Prostate gland (tissue), 2 donors: ENCODE data around the gene FOS. TPM values are rescaled to one million over a fixed set of nuclear protein-coding genes. Genes with fewer than 3 reads are reported as not detected.

ENCODE experiments used
- DNase-seq: peaks from one replicate; pipeline ENCODE4 v3.0.0-alpha.2; 2019; ENCODE audit warnings: low spot score
- H3K27ac ChIP-seq, 2 donors: fragments of 200-600 bp; sonication (generic); 2 replicates each; pipeline ENCODE4 v1.5.1; 2017 to 2019
- H3K27me3 ChIP-seq: fragments of 200-600 bp; sonication (generic); replicated peaks from 2 replicates; pipeline ENCODE4 v1.5.1; 2019; ENCODE audit not compliant: insufficient read depth
- H3K36me3 ChIP-seq, 2 donors: fragments of 200-600 bp; sonication (generic); 1 replicate in 1 of 2; 2 replicates in 1 of 2; pipeline versions ENCODE4 v1.5.1 to v1.8.1; 2017 to 2019
- H3K4me1 ChIP-seq: fragments of 200-600 bp; sonication (generic); replicated peaks from 2 replicates; pipeline ENCODE4 v1.5.1; 2019
- H3K4me3 ChIP-seq, 2 donors: fragments of 200-600 bp; sonication (generic); 2 replicates each; pipeline ENCODE4 v1.5.1; 2017 to 2019
- H3K9me3 ChIP-seq: fragments of 200-600 bp; sonication (generic); 2 replicates; pipeline ENCODE4 v1.5.1; 2017
- CTCF ChIP-seq, 4 experiments: fragments of 200-600 bp in 2 of 4; fragments of 450-650 bp in 2 of 4; sonication (generic) in 2 of 4; IDR thresholded peaks; 1 replicate in 3 of 4; 2 replicates in 1 of 4; pipeline ENCODE4 v1.5.1; 2016 to 2019; ENCODE audit warnings: antibody characterized with exemption in 4 of 4, mild to moderate bottlenecking in 2 of 4, moderate library complexity in 2 of 4
- POLR2A ChIP-seq: fragments of 450-650 bp; IDR thresholded peaks from one replicate; pipeline ENCODE4 v1.6.1; 2016; ENCODE audit warnings: antibody characterized with exemption, mild to moderate bottlenecking
- POLR2AphosphoS5 ChIP-seq: sonication (generic); formaldehyde crosslinking; IDR thresholded peaks from one replicate; pipeline ENCODE4 v1.6.1; 2017; ENCODE audit warnings: antibody characterized with exemption
- WGBS: methylation state at CpG from one replicate; pipeline ENCODE4 v1.1.5; 2018; 5-methylcytosine and 5-hydroxymethylcytosine counted together
- intact Hi-C: fragments of 100-400 bp; cut with DNase I; formaldehyde crosslinking; loops from one replicate; pipeline ENCODE4 v1.14.2; 2022
- total RNA-seq, 2 donors: library from RNA; depleted of rRNA; stranded (reverse); fragments of >200 nt; gene quantifications; one replicate each; pipeline ENCODE4 v1.1.0, GENCODE V29; 2016

FOS gene
- total RNA-seq, 2 donors from 2014 or later: 73.9 to 127 TPM

- TF ChIP-seq CTCF (IDR thresholded peaks at IDR 0.05) (no peak), POLR2AphosphoS5 (no peak), POLR2A (no peak)
- WGBS: 65% methylated on average over 9 of the region's 9 CpGs
- intact Hi-C loops: loop anchor here (5.0 kb wide), 1 partner anchor 56 kb away; no protein-coding TSS in a partner anchor
- DNase-seq: no peak
- Histone ChIP-seq H3K4me3 (no peak overlapping the region), H3K27ac (peak overlapping the region; percentile 19 to 46), H3K36me3 (no peaks in the 10 kb centered on the region), H3K9me3 (no peaks in the 10 kb centered on the region), H3K4me1 (peaks cover 6% of the 10 kb centered on the region), H3K27me3 (no peaks in the 10 kb centered on the region)
Observed at GRCh38 chr14:75298187-75298965, 19.7 kb downstream of the FOS start.

- intact Hi-C loops: loop anchor here (5.0 kb wide), 1 partner anchor 57 kb away; no protein-coding TSS in a partner anchor
- WGBS: 75% methylated on average over 8 of the region's 8 CpGs
- no peak for DNase-seq
Observed at GRCh38 chr14:75299059-75299458, 20.4 kb downstream of the FOS start.

GRCh38 chr14:75299576-75299975 lies 20.9 kb downstream of the FOS start:
- 7% methylated on average over 1 of the region's 1 CpG for WGBS

More at GRCh38 chr14:75299059-75299458, 20.4 kb downstream of the FOS start:
- peak overlapping the region in 1 of 2 donors; percentile 19 for H3K27ac ChIP-seq
- no peaks in the 10 kb centered on the region for H3K36me3 ChIP-seq
- TF ChIP-seq CTCF (IDR thresholded peaks at IDR 0.05): no peak
- no peak for TF ChIP-seq POLR2A
- no peak for TF ChIP-seq POLR2AphosphoS5
- peaks cover 6% of the 10 kb centered on the region for H3K4me1 ChIP-seq
- H3K27me3 ChIP-seq: no peaks in the 10 kb centered on the region
- H3K9me3 ChIP-seq: no peaks in the 10 kb centered on the region
- no peak overlapping the region for H3K4me3 ChIP-seq

DNA sequence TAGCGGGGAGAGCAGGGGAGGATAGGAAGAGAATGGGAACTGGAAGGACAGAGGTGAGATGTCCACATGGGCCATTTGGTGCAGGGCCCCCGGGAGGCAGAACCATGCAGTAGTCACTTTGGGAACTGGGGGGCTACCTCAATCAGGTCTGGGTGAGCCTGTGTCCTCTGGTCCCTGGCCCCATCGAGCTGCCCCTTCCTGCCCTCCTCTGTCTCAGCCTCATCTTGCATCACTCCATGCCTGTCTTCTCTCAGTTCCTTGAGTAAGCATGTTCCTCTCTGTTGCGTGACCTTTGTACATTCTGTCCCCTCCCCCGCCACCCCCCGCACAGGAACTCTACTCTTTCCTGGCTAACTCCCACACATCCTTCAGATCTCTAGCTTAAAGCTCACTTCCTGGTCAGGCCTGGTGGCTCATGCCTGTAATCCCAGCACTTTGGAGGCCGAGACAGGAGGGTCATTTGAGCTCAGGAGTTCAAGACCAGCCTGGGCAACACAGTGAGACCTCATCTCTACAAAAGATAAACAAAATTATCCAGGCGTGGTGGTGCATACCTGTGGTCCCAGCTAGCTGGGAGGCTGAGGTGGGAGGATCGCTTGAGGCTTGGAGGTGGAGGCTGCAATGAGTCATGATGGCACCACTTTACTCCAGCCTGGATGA lies 23.2 kb downstream of the FOS start:
- WGBS: 75% methylated on average over 9 of the region's 9 CpGs
- no peak for DNase-seq
- Histone ChIP-seq H3K4me3 (no peak overlapping the region), H3K36me3 (no peaks in the 10 kb centered on the region), H3K27ac (no peak overlapping the region), H3K9me3 (no peaks in the 10 kb centered on the region), H3K4me1 (no peaks in the 10 kb centered on the region), H3K27me3 (no peaks in the 10 kb centered on the region)
- TF ChIP-seq POLR2AphosphoS5: no peak
- TF ChIP-seq CTCF (IDR thresholded peaks at IDR 0.05): no peak
- TF ChIP-seq POLR2A: no peak
- intact Hi-C loops: no loop called here

More at GRCh38 chr14:75299576-75299975, 20.9 kb downstream of the FOS start:
- H3K27me3 ChIP-seq: no peaks in the 10 kb centered on the region
- no peaks in the 10 kb centered on the region for H3K36me3 ChIP-seq
- intact Hi-C loops: loop anchor here (5.0 kb wide), 1 partner anchor 57 kb away; no protein-coding TSS in a partner anchor
- DNase-seq: no peak
- no peak overlapping the region for H3K4me3 ChIP-seq
- TF ChIP-seq CTCF (IDR thresholded peaks at IDR 0.05): no peak
- no peaks in the 10 kb centered on the region for H3K9me3 ChIP-seq
- H3K4me1 ChIP-seq: peaks cover 6% of the 10 kb centered on the region
- H3K27ac ChIP-seq: no peak overlapping the region
